Keratinocyte (primary cell): ENCODE data around the gene ITIH4. TPM values are rescaled to one million over a fixed set of nuclear protein-coding genes. Genes with fewer than 3 reads are reported as not detected.

Experiments used
- DNase-seq: peaks from one replicate; pipeline ENCODE4 v3.0.0-alpha.2; 2011; ENCODE audit warnings: low read depth, missing footprints, low spot score
- FAIRE-seq: peaks from 2 replicates; lab custom pipeline; 2011; peaks lifted over from hg19 to GRCh38; lab: Jason Lieb, UNC
- H2AFZ ChIP-seq: 2 replicates; pipeline ENCODE4 v1.6.0; 2012; ENCODE audit warnings: low read length, control low read depth, inconsistent platforms; ENCODE audit not compliant: control insufficient read depth
- H3K27ac ChIP-seq: 2 replicates; pipeline ENCODE4 v1.5.1; 2011; ENCODE audit warnings: low read length; ENCODE audit not compliant: control insufficient read depth, insufficient read depth
- H3K27me3 ChIP-seq: 3 replicates; pipeline ENCODE4 v1.6.0; 2011; ENCODE audit warnings: low read length; ENCODE audit not compliant: control insufficient read depth, insufficient read depth; ENCODE audit errors: extremely low read depth
- H3K36me3 ChIP-seq, 2 experiments: 2 replicates in 1 of 2; 3 replicates in 1 of 2; pipeline ENCODE4 v1.5.1; 2011; ENCODE audit warnings: low read length in 2 of 2, mild to moderate bottlenecking in 1 of 2; ENCODE audit not compliant: control insufficient read depth in 2 of 2, insufficient read depth in 2 of 2; ENCODE audit errors: extremely low read depth in 1 of 2
- H3K4me1 ChIP-seq: 3 replicates; pipeline ENCODE4 v1.5.1; 2011; ENCODE audit warnings: low read length; ENCODE audit not compliant: control insufficient read depth, insufficient read depth; ENCODE audit errors: extremely low read depth
- H3K4me2 ChIP-seq: 3 replicates; pipeline ENCODE4 v1.6.0; 2011; ENCODE audit warnings: low read depth, low read length; ENCODE audit not compliant: control insufficient read depth, insufficient read depth; ENCODE audit errors: extremely low read depth
- H3K4me3 ChIP-seq, 3 experiments: fragments of 200-600 bp in 1 of 3; sonication (generic) in 1 of 3; 2 replicates in 2 of 3; 3 replicates in 1 of 3; pipeline ENCODE4 v1.5.1; 2011 to 2016; ENCODE audit warnings: low read length in 3 of 3, mild to moderate bottlenecking in 3 of 3, control low read depth in 2 of 3, inconsistent platforms in 1 of 3, low read depth in 1 of 3, mixed read lengths in 1 of 3, mixed run types in 1 of 3, moderate library complexity in 1 of 3; ENCODE audit not compliant: control insufficient read depth in 2 of 3, insufficient read depth in 2 of 3; ENCODE audit errors: extremely low read depth in 1 of 3
- H3K79me2 ChIP-seq: 2 replicates; pipeline ENCODE4 v1.6.0; 2012; ENCODE audit warnings: low read length; ENCODE audit not compliant: control insufficient read depth, insufficient read depth
- H3K9ac ChIP-seq: 3 replicates; pipeline ENCODE4 v1.6.0; 2011; ENCODE audit warnings: low read length; ENCODE audit not compliant: control insufficient read depth, insufficient read depth; ENCODE audit errors: extremely low read depth
- H3K9me1 ChIP-seq: 3 replicates; pipeline ENCODE4 v1.6.0; 2011; ENCODE audit warnings: low read length; ENCODE audit not compliant: control insufficient read depth, insufficient read depth; ENCODE audit errors: extremely low read depth
- H3K9me3 ChIP-seq: 2 replicates; pipeline ENCODE4 v1.5.1; 2012; ENCODE audit warnings: low read depth, low read length; ENCODE audit not compliant: control insufficient read depth
- H4K20me1 ChIP-seq: 3 replicates; pipeline ENCODE4 v1.6.0; 2011; ENCODE audit warnings: low read length; ENCODE audit not compliant: control insufficient read depth, insufficient read depth; ENCODE audit errors: extremely low read depth
- EZH2 ChIP-seq: IDR thresholded peaks from one replicate; pipeline ENCODE4 v1.6.1; 2012; ENCODE audit warnings: inconsistent platforms, mild to moderate bottlenecking, low read length, moderate library complexity
- dilution Hi-C: fragments of 300-500 bp; cut with MboI; formaldehyde crosslinking; loops from one replicate; pipeline ENCODE4 v1.7.0; 2020; ENCODE audit warnings: low sequenced_read_pairs; ENCODE audit not compliant: extremely low pct_ligation_motif_present
- polyA plus RNA-seq, 5 experiments: library from polyadenylated mRNA; depleted of rRNA in 3 of 5; stranded (reverse) in 3 of 5; stranded (forward) in 1 of 5; unstranded in 1 of 5; fragments of >200 nt; gene quantifications; 1 replicate in 1 of 5; 2 replicates in 3 of 5; 3 replicates in 1 of 5; pipeline versions ENCODE4 v1.2.1 to v1.2.3, GENCODE V29; 2011 to 2012; ENCODE audit warnings: missing spikeins in 2 of 5, low read depth in 1 of 5, low replicate concordance in 1 of 5
- TF ChIP-seq, protein P1 (sequence below), 3 experiments: IDR thresholded peaks in 1 of 3; conservative IDR thresholded peaks in 1 of 3; optimal IDR thresholded peaks in 1 of 3; 2 replicates in 2 of 3; 3 replicates in 1 of 3; pipeline versions ENCODE3 to v1.5.1; 2011; ENCODE audit warnings: low read length in 3 of 3, mild to moderate bottlenecking in 3 of 3, moderate library complexity in 2 of 3, control low read depth in 1 of 3, inconsistent platforms in 1 of 3; ENCODE audit not compliant: insufficient read depth in 2 of 3; ENCODE audit errors: extremely low read depth in 1 of 3

ITIH4 gene
- polyA plus RNA-seq, 1 donor (not counting 4 experiments of a cell fraction or from before 2014, with no cell fraction given), result 1.4 TPM

- FAIRE-seq, result no peak
- no peaks in the 10 kb centered on the region for H3K9me1 ChIP-seq
- no peaks in the 10 kb centered on the region for H3K79me2 ChIP-seq
- H2AFZ ChIP-seq, result no peak overlapping the region
- DNase-seq, result no peak
- dilution Hi-C loops, result no loop called here
- no peaks in the 10 kb centered on the region for H3K9me3 ChIP-seq
- peaks cover 0 to 6% of the 10 kb centered on the region in 2 experiments for H3K36me3 ChIP-seq
- no peak for TF ChIP-seq EZH2
- TF ChIP-seq, protein P1, sequence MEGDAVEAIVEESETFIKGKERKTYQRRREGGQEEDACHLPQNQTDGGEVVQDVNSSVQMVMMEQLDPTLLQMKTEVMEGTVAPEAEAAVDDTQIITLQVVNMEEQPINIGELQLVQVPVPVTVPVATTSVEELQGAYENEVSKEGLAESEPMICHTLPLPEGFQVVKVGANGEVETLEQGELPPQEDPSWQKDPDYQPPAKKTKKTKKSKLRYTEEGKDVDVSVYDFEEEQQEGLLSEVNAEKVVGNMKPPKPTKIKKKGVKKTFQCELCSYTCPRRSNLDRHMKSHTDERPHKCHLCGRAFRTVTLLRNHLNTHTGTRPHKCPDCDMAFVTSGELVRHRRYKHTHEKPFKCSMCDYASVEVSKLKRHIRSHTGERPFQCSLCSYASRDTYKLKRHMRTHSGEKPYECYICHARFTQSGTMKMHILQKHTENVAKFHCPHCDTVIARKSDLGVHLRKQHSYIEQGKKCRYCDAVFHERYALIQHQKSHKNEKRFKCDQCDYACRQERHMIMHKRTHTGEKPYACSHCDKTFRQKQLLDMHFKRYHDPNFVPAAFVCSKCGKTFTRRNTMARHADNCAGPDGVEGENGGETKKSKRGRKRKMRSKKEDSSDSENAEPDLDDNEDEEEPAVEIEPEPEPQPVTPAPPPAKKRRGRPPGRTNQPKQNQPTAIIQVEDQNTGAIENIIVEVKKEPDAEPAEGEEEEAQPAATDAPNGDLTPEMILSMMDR (optimal IDR thresholded peaks at IDR 0.05 in 1 of 3, IDR thresholded peaks at IDR 0.05 in 1 of 3, conservative IDR thresholded peaks at IDR 0.05 in 1 of 3; ENCODE audit: extremely low read depth in 1 of 3, insufficient read depth in 2 of 3, low read length in 3 of 3), result no peak
- no peaks in the 10 kb centered on the region for H3K4me1 ChIP-seq
- no peaks in the 10 kb centered on the region for H4K20me1 ChIP-seq
- no peak overlapping the region for H3K9ac ChIP-seq
- H3K4me2 ChIP-seq, result no peak overlapping the region
- H3K27ac ChIP-seq, result no peak overlapping the region
- no peak overlapping the region for H3K4me3 ChIP-seq
- no peaks in the 10 kb centered on the region for H3K27me3 ChIP-seq
These were observed 9.5 kb upstream of the ITIH4 start for GRCh38 chr3:52839892-52840545.

DNA sequence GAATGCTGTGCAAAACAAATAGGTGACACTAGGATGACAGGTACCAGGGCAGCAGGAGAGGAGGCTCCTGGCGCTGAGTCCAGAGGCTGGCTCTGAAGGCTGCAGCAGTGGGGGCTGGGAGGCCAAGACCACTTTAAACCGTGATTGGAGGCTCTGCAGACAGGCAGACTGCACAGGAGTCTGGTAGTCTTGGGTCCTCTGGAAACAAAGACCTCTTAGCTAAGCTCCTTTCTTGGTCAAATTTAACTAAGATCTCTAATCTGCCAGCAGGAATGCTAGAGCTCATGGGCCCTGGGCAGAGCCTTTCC, 8.8 kb upstream of the ITIH4 start:
- Histone ChIP-seq H3K27me3 (no peaks in the 10 kb centered on the region), H4K20me1 (no peaks in the 10 kb centered on the region), H2AFZ (no peak overlapping the region), H3K9me3 (no peaks in the 10 kb centered on the region), H3K36me3 (peaks cover 0 to 6% of the 10 kb centered on the region in 2 experiments), H3K9me1 (no peaks in the 10 kb centered on the region), H3K9ac (no peak overlapping the region), H3K27ac (no peak overlapping the region), H3K4me3 (no peak overlapping the region), H3K4me2 (no peak overlapping the region), H3K79me2 (no peaks in the 10 kb centered on the region), H3K4me1 (no peaks in the 10 kb centered on the region)
- no peak for FAIRE-seq
- dilution Hi-C loops, result no loop called here
- TF ChIP-seq EZH2, result no peak
- TF ChIP-seq, protein P1 (optimal IDR thresholded peaks at IDR 0.05 in 1 of 3, IDR thresholded peaks at IDR 0.05 in 1 of 3, conservative IDR thresholded peaks at IDR 0.05 in 1 of 3; ENCODE audit: extremely low read depth in 1 of 3, insufficient read depth in 2 of 3, low read length in 3 of 3), result no peak
- no peak for DNase-seq
